GM11168 (cell line): ENCODE data around the gene GKN1.

Experiments used
- in situ Hi-C: fragments of 300-500 bp; cut with MboI; formaldehyde crosslinking; loops from one replicate; pipeline ENCODE4 v1.12.0; 2022; ENCODE audit warnings: low sequenced_read_pairs; ENCODE audit not compliant: unreplicated experiment

The GKN1 gene

DNA sequence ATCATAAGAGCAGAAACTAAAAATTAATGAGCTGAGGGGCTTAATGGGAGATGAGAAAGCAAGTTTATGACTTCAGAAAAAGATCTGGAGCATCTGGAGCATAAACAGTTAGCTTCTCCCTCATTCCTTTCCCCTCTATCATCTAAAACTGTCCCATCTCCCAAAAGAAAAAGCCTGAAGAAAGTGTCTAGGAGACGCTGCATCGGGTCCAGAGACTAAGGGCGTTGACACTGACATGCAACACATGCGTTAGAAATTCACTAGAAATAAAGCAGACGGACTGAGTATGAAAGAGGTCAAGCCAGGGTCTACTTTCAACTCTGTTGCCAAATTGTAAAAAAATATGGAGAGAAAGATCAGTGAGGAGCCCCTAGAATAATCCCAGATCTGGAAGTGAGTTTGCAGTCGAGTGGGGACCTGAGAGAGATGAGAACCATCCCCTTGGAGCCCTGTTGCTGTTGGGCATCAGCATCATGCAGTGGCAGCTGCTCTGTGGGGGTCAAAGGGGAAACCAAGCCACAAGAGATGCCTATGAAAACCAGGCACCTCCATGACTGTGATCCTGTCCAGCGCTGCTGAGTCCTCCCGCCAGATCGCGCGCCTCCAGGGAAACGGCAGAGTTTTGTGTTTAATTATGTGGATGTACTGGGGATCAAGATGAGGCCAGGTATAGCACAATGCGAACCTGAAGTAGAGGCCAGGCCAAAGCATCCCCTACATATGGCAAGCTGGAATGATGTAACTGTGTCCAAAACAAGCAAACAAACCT is 52.4 kb downstream of the GKN1 start:
- in situ Hi-C loops, result loop anchor here (25.0 kb wide), 1 partner anchor 260 kb away; no protein-coding TSS in a partner anchor
